ENCODE data around the gene CORO1C.

GRCh38 chr12:108679106-108679681 is 52.1 kb downstream of the CORO1C start:
- TF ChIP-seq CTCF (IDR thresholded peaks at IDR 0.05) = no peak
- TF ChIP-seq MXI1 (IDR thresholded peaks at IDR 0.05; ENCODE audit: low read depth, low read length) = no peak
- TF ChIP-seq POLR2AphosphoS5 (IDR thresholded peaks at IDR 0.05; ENCODE audit: low read depth, low read length) = no peak
- no peak for TF ChIP-seq RAD21 (IDR thresholded peaks at IDR 0.05; ENCODE audit: low read length)
- no peak for TF ChIP-seq SIN3A (IDR thresholded peaks at IDR 0.05; ENCODE audit: borderline replicate concordance, low read depth, low read length)
- TF ChIP-seq TCF12 (IDR thresholded peaks at IDR 0.05) = no peak
- TF ChIP-seq MAX (IDR thresholded peaks at IDR 0.05; ENCODE audit: low read depth) = no peak
